Activated B cell treated with CpG ODN at 0.5 μM for 24 hours (primary cell): ENCODE measurements around the gene IPO8. TPM values are rescaled to one million over a fixed set of nuclear protein-coding genes. Genes with fewer than 3 reads are reported as not detected.
A peak's percentile ranks its signal among the peaks of the same experiment; 100 is the strongest.

ENCODE experiments used
- ATAC-seq: fragments of 200-7000 bp; cut with Tn5 transposase; one replicate; pipeline ENCODE4 v1.10.0; 2021; ENCODE audit warnings: low read depth, mild to moderate bottlenecking, moderate library complexity
- CTCF ChIA-PET: fragments of 350-600 bp; sonication (Branson Sonifier 250); formaldehyde crosslinking; loops from one replicate; lab custom pipeline; 2021; ENCODE audit warnings: antibody characterized with exemption; lab: Charles Lee
- POLR2A ChIA-PET: fragments of 350-600 bp; sonication (Branson Sonifier 250); formaldehyde crosslinking; loops from one replicate; lab custom pipeline; 2021; ENCODE audit warnings: antibody characterized with exemption; lab: Charles Lee
- DNase-seq: peaks from one replicate; pipeline ENCODE4 v3.0.0; 2022
- H3K27ac Mint-ChIP-seq: one replicate; pipeline ENCODE4 v1.8.0; 2020; ENCODE audit warnings: mixed read lengths
- H3K27me3 Mint-ChIP-seq: one replicate; pipeline ENCODE4 v1.8.0; 2021; ENCODE audit warnings: mixed read lengths
- H3K36me3 Mint-ChIP-seq: one replicate; pipeline ENCODE4 v1.8.0; 2021; ENCODE audit warnings: low read depth, mixed read lengths
- H3K4me1 Mint-ChIP-seq: one replicate; pipeline ENCODE4 v1.8.0; 2021; ENCODE audit warnings: mixed read lengths
- H3K4me3 Mint-ChIP-seq: one replicate; pipeline ENCODE4 v1.8.0; 2020; ENCODE audit warnings: mild to moderate bottlenecking, mixed read lengths
- H3K9me3 Mint-ChIP-seq: one replicate; pipeline ENCODE4 v1.8.0; 2020; ENCODE audit warnings: mixed read lengths
- CTCF ChIP-seq: fragments of 200-600 bp; IDR thresholded peaks from one replicate; pipeline ENCODE4 v1.8.0; 2022; ENCODE audit warnings: antibody characterized with exemption, mild to moderate bottlenecking
- intact Hi-C: fragments of 100-400 bp; cut with micrococcal nuclease; formaldehyde crosslinking; loops from one replicate; pipeline ENCODE4 v1.15.1; 2024
- total RNA-seq: library from RNA; stranded (reverse); gene quantifications from 2 replicates; pipeline ENCODE4 v1.2.3, GENCODE V29; 2022

IPO8 gene
- total RNA-seq, 1 donor from 2014 or later: 52.0 TPM

GRCh38 chr12:30698346-30698745, 2.7 kb upstream of the IPO8 start:
- intact Hi-C loops: loop anchor here (5.0 kb wide), 1 partner anchor 374 kb away; the partner anchor contains the start of gene DDX11
- Mint-ChIP-seq H3K4me1 (peaks cover 25% of the 10 kb centered on the region), H3K27ac (no peak overlapping the region), H3K9me3 (no peaks in the 10 kb centered on the region), H3K4me3 (no peak overlapping the region), H3K36me3 (peaks cover 11% of the 10 kb centered on the region), H3K27me3 (no peaks in the 10 kb centered on the region)
- no peak for TF ChIP-seq CTCF
- DNase-seq: no peak
- ChIA-PET CTCF (no interaction called here), POLR2A (no interaction called here)
- no peak for ATAC-seq

- CTCF ChIA-PET: no interaction called here
- Mint-ChIP-seq H3K27me3 (no peaks in the 10 kb centered on the region), H3K4me3 (no peak overlapping the region), H3K27ac (no peak overlapping the region), H3K4me1 (peaks cover 32% of the 10 kb centered on the region), H3K9me3 (no peaks in the 10 kb centered on the region), H3K36me3 (peaks cover 11% of the 10 kb centered on the region)
- POLR2A ChIA-PET: interaction anchor here (1.1 kb wide), 1 partner anchor 58 kb away, joined by 3 read pairs; the partner anchor contains the start of gene CAPRIN2
- DNase-seq (no peak), ATAC-seq (no peak)
- intact Hi-C loops: loop anchor here (5.0 kb wide), 1 partner anchor 375 kb away; the partner anchor contains the start of gene DDX11
- no peak for TF ChIP-seq CTCF
Observed at GRCh38 chr12:30696943-30697342, 1.3 kb upstream of the IPO8 start.

GRCh38 chr12:30696486-30696885, 817 bp upstream of the IPO8 start:
- Mint-ChIP-seq H3K9me3 (no peaks in the 10 kb centered on the region), H3K27ac (no peak overlapping the region), H3K27me3 (no peaks in the 10 kb centered on the region), H3K4me1 (peaks cover 32% of the 10 kb centered on the region), H3K4me3 (peak overlapping the region; percentile 98), H3K36me3 (peaks cover 11% of the 10 kb centered on the region)
- DNase-seq (no peak), ATAC-seq (no peak)
- intact Hi-C loops: loop anchor here (5.0 kb wide), 1 partner anchor 376 kb away; the partner anchor contains the start of gene DDX11
- TF ChIP-seq CTCF: no peak
- CTCF ChIA-PET: no interaction called here
- POLR2A ChIA-PET: interaction anchor here (2.3 kb wide), 1 partner anchor 58 kb away, joined by 31 read pairs; the partner anchor contains the start of gene CAPRIN2

GRCh38 chr12:30696103-30696408, 387 bp upstream of the IPO8 start:
- no peak for ATAC-seq
- ChIA-PET CTCF (interaction anchor here (2.4 kb wide), 1 partner anchor 59 kb away, joined by 15 read pairs; the partner anchor contains the start of gene CAPRIN2), POLR2A (interaction anchor here (0.6 to 2.3 kb wide), 6 partner anchors 26 to 1315 kb away, joined by 3 to 31 read pairs (median 8); partner anchors contain the start of genes CAPRIN2 and ERGIC2)
- H3K27me3 Mint-ChIP-seq: no peaks in the 10 kb centered on the region
- H3K4me1 Mint-ChIP-seq: peaks cover 37% of the 10 kb centered on the region
- TF ChIP-seq CTCF: no peak
- H3K9me3 Mint-ChIP-seq: no peaks in the 10 kb centered on the region
- no peak for DNase-seq
- H3K4me3 Mint-ChIP-seq: peak overlapping the region; percentile 98
- intact Hi-C loops: loop anchor here (5.0 kb wide), 1 partner anchor 376 kb away; the partner anchor contains the start of gene DDX11
- peaks cover 11% of the 10 kb centered on the region for H3K36me3 Mint-ChIP-seq
- H3K27ac Mint-ChIP-seq: peak overlapping the region; percentile 91

- H3K9me3 Mint-ChIP-seq: no peaks in the 10 kb centered on the region
- ChIA-PET CTCF (interaction anchor here (2.4 kb wide), 1 partner anchor 60 kb away, joined by 15 read pairs; the partner anchor contains the start of gene CAPRIN2), POLR2A (interaction anchor here (0.6 to 2.3 kb wide), 4 partner anchors 60 to 1313 kb away, joined by 3 to 31 read pairs (median 4); partner anchors contain the start of genes CAPRIN2 and ERGIC2)
- intact Hi-C loops: loop anchor here (1.0 to 5.0 kb wide), 4 partner anchors 61 to 1313 kb away; partner anchors contain the start of genes DDX11 and ERGIC2
- peak overlapping the region; percentile 74 for H3K27ac Mint-ChIP-seq
- TF ChIP-seq CTCF: no peak
- no peak for DNase-seq
- ATAC-seq: no peak
- peak overlapping the region; percentile 98 for H3K4me3 Mint-ChIP-seq
- H3K27me3 Mint-ChIP-seq: no peaks in the 10 kb centered on the region
- H3K4me1 Mint-ChIP-seq: peaks cover 42% of the 10 kb centered on the region
- H3K36me3 Mint-ChIP-seq: peaks cover 16% of the 10 kb centered on the region
Observed at GRCh38 chr12:30694412-30695198, 1.1 kb downstream of the IPO8 start.
